Gastroesophageal sphincter (tissue), 3 donors: Measurements from ENCODE around the gene ZBTB8A.

Experiments used
- POLR2A ChIP-seq, 2 donors: fragments of 450-650 bp; IDR thresholded peaks; one replicate each; pipeline ENCODE4 v1.6.1; 2017; ENCODE audit warnings: antibody characterized with exemption in 2 of 2, mild to moderate bottlenecking in 2 of 2, moderate library complexity in 1 of 2
- TF ChIP-seq, protein P1 (sequence below), 4 experiments: fragments of 200-600 bp in 2 of 4; fragments of 450-650 bp in 2 of 4; sonication (generic) in 1 of 4; IDR thresholded peaks; one replicate each; pipeline ENCODE4 v1.5.1; 2017 to 2019; ENCODE audit warnings: antibody characterized with exemption in 4 of 4, mild to moderate bottlenecking in 2 of 4, moderate library complexity in 2 of 4

DNA sequence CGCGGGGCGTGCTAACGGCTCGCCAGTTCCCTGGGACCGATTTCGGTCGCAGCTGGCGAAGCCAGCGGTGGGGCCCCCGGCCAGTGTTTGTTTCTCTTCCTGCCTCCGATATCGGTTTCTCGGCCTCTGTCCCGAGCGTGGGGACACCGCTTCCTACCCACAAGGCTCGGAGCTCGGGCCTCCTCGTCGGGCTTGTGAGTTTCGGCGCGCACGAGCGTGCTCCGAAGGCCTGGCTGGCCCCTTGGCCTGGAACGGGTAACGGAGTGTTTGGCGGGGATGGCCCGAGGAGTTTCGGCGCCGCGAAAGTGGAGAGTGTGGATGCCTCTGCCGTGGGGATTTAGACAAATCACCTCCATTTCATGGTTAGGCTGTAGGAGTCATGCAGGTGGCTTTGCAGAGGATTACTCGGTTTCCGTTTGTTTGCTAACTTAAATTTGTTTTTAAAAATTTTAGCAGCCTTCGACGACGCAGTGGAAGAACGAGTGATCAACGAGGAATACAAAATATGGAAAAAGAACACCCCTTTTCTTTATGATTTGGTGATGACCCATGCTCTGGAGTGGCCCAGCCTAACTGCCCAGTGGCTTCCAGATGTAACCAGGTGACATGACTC is 112.3 kb downstream of the ZBTB8A start:
- TF ChIP-seq, protein P1, sequence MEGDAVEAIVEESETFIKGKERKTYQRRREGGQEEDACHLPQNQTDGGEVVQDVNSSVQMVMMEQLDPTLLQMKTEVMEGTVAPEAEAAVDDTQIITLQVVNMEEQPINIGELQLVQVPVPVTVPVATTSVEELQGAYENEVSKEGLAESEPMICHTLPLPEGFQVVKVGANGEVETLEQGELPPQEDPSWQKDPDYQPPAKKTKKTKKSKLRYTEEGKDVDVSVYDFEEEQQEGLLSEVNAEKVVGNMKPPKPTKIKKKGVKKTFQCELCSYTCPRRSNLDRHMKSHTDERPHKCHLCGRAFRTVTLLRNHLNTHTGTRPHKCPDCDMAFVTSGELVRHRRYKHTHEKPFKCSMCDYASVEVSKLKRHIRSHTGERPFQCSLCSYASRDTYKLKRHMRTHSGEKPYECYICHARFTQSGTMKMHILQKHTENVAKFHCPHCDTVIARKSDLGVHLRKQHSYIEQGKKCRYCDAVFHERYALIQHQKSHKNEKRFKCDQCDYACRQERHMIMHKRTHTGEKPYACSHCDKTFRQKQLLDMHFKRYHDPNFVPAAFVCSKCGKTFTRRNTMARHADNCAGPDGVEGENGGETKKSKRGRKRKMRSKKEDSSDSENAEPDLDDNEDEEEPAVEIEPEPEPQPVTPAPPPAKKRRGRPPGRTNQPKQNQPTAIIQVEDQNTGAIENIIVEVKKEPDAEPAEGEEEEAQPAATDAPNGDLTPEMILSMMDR (IDR thresholded peaks at IDR 0.05), result no peak
- no peak for TF ChIP-seq POLR2A (IDR thresholded peaks at IDR 0.05)
